ENCODE results near the gene ZNF384. TPM values are rescaled to one million over a fixed set of nuclear protein-coding genes. Genes with fewer than 3 reads are reported as not detected.

The ZNF384 gene
- total and polyA plus RNA-seq, 10 of the 15 experiments (the other 5 are each of a cell fraction or from before 2014, with no cell fraction given) = 0.46 to 81.5 (median 30.5) TPM

- TF ChIP-seq USF1 (IDR thresholded peaks at IDR 0.05; ENCODE audit: borderline replicate concordance, extremely low read length, insufficient read depth, low read depth, low read length) (no peak), KDM1A (IDR thresholded peaks at IDR 0.05; ENCODE audit: borderline replicate concordance) (no peak), ZZZ3 (IDR thresholded peaks at IDR 0.05; ENCODE audit: control insufficient read depth, insufficient read length, low read depth) (no peak), MEF2B (IDR thresholded peaks at IDR 0.05; ENCODE audit: partially characterized antibody, poor library complexity, severe bottlenecking) (peak; percentile 98), ESRRA (IDR thresholded peaks at IDR 0.05; ENCODE audit: low read length) (no peak), JUNB (IDR thresholded peaks at IDR 0.05) (no peak), TAF1 (IDR thresholded peaks at IDR 0.05; ENCODE audit: borderline replicate concordance, low read depth, low read length) (no peak), MXI1 (IDR thresholded peaks at IDR 0.05; ENCODE audit: low read depth, low read length) (peak; percentile 3; the same call in 1 of the 2 replicates), MEF2A (IDR thresholded peaks at IDR 0.05; ENCODE audit: insufficient read depth, low read depth, low read length) (no peak), NFIC (IDR thresholded peaks at IDR 0.05; ENCODE audit: low read depth, low read length) (peak; percentile 46; the same call in 1 of the 2 replicates), NR2C2 (IDR thresholded peaks at IDR 0.05; ENCODE audit: borderline replicate concordance, control insufficient read depth, insufficient read length, low read depth) (no peak), EP300 (IDR thresholded peaks at IDR 0.05; ENCODE audit: borderline replicate concordance in 1 of 2, control insufficient read depth in 1 of 2, low read depth in 2 of 2, low read length in 2 of 2) (peak; percentile 83 to 91; a peak in 3 of 4 replicates), USF2 (IDR thresholded peaks at IDR 0.05; ENCODE audit: borderline replicate concordance, low read depth, low read length) (no peak), HDAC6 (IDR thresholded peaks at IDR 0.05; ENCODE audit: unreplicated experiment) (no peak), PML (IDR thresholded peaks at IDR 0.05; ENCODE audit: low read length) (no peak), RELB (IDR thresholded peaks at IDR 0.05; ENCODE audit: low read depth) (peak; percentile 80), BACH1 (IDR thresholded peaks at IDR 0.05; ENCODE audit: borderline replicate concordance) (peak; percentile 80; the same call in 1 of the 2 replicates), NR2F1 (conservative IDR thresholded peaks at IDR 0.05) (peak; percentile 34; the same call in 1 of the 2 replicates), GABPA (IDR thresholded peaks at IDR 0.05; ENCODE audit: low read depth) (no peak), SMC3 (IDR thresholded peaks at IDR 0.05; ENCODE audit: borderline replicate concordance, low read length) (no peak), SREBF2 (IDR thresholded peaks at IDR 0.05; ENCODE audit: low read length) (no peak), RCOR1 (conservative IDR thresholded peaks at IDR 0.05; ENCODE audit: low read depth, low read length) (no peak), SPI1 (IDR thresholded peaks at IDR 0.05; ENCODE audit: borderline replicate concordance, insufficient read depth, low read depth, low read length) (peak; percentile 20; the same call in 1 of the 2 replicates), ETV6 (conservative IDR thresholded peaks at IDR 0.05 in 1 of 2, IDR thresholded peaks at IDR 0.05 in 1 of 2; ENCODE audit: borderline replicate concordance in 1 of 2, low read depth in 1 of 2) (no peak)
Measured at GRCh38 chr12:6635375-6635855, 53.8 kb downstream of the ZNF384 start (continued).
